AG04450 (cell line): Measurements from ENCODE around the gene ATG7. TPM values are rescaled to one million over a fixed set of nuclear protein-coding genes. Genes with fewer than 3 reads are reported as not detected.

Experiments
- CTCF ChIA-PET: fragments of 300-600, 350-600 bp; formaldehyde crosslinking; extraction: SDS; loops from one replicate; lab custom pipeline; 2022; ENCODE audit warnings: antibody characterized with exemption, inconsistent platforms; lab: Charles Lee
- POLR2A ChIA-PET: fragments of 350-600 bp; formaldehyde crosslinking; extraction: SDS; loops from one replicate; lab custom pipeline; 2021; ENCODE audit warnings: antibody characterized with exemption, inconsistent platforms; lab: Yijun Ruan, JAX
- DNase-seq: peaks from one replicate; pipeline ENCODE4 v3.0.0-alpha.2; 2011; ENCODE audit warnings: low read depth, low spot score
- H3K27ac ChIP-seq: one replicate; pipeline ENCODE4 v1.5.1; 2012; ENCODE audit warnings: low read depth, low read length, control low read depth
- H3K27me3 ChIP-seq: one replicate; pipeline ENCODE4 v1.6.0; 2012; ENCODE audit warnings: low read length; ENCODE audit not compliant: control insufficient read depth, insufficient read depth
- H3K4me3 ChIP-seq: 2 replicates; pipeline ENCODE4 v1.5.1; 2011; ENCODE audit warnings: mild to moderate bottlenecking, low read depth, low read length, control low read depth
- H3K9me3 ChIP-seq: 2 replicates; pipeline ENCODE4 v1.5.1; 2012; ENCODE audit warnings: low read length; ENCODE audit not compliant: control insufficient read depth, insufficient read depth
- polyA plus RNA-seq: library from polyadenylated mRNA; depleted of rRNA; stranded (reverse); fragments of >200 nt; gene quantifications from 2 replicates; pipeline ENCODE4 v1.2.3, GENCODE V29; 2011
- TF ChIP-seq, protein P1 (sequence below): IDR thresholded peaks from 2 replicates; pipeline ENCODE4 v1.5.1; 2011; ENCODE audit warnings: low read depth, low read length, control low read depth, inconsistent platforms

ATG7 gene
- polyA plus RNA-seq, 1 experiment: 51.7 TPM

DNA sequence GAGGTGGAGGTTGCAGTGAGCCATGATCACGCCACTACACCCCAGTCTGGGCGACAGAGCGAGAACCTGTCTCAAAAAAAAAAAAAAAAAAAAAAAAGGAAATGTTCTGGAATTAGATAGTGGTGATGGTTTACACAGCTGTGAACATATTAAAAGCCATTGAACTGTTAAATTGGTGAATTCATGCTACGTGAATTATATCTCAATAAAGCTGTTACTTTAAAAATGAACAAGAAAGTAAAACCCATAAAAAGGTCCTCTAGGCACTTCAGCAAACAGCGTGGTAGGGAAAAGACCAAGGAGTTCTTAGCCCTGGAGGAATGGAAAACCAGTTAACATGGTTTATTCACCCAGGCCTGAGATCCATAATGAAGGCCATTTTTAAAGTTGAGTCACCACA lies 180.1 kb downstream of the ATG7 start:
- no peaks in the 10 kb centered on the region for H3K27me3 ChIP-seq
- H3K9me3 ChIP-seq: no peaks in the 10 kb centered on the region
- ChIA-PET POLR2A (no interaction called here), CTCF (no interaction called here)
- no peak overlapping the region for H3K27ac ChIP-seq
- H3K4me3 ChIP-seq: no peak overlapping the region
- DNase-seq: no peak
- TF ChIP-seq, protein P1, sequence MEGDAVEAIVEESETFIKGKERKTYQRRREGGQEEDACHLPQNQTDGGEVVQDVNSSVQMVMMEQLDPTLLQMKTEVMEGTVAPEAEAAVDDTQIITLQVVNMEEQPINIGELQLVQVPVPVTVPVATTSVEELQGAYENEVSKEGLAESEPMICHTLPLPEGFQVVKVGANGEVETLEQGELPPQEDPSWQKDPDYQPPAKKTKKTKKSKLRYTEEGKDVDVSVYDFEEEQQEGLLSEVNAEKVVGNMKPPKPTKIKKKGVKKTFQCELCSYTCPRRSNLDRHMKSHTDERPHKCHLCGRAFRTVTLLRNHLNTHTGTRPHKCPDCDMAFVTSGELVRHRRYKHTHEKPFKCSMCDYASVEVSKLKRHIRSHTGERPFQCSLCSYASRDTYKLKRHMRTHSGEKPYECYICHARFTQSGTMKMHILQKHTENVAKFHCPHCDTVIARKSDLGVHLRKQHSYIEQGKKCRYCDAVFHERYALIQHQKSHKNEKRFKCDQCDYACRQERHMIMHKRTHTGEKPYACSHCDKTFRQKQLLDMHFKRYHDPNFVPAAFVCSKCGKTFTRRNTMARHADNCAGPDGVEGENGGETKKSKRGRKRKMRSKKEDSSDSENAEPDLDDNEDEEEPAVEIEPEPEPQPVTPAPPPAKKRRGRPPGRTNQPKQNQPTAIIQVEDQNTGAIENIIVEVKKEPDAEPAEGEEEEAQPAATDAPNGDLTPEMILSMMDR: no peak

DNA sequence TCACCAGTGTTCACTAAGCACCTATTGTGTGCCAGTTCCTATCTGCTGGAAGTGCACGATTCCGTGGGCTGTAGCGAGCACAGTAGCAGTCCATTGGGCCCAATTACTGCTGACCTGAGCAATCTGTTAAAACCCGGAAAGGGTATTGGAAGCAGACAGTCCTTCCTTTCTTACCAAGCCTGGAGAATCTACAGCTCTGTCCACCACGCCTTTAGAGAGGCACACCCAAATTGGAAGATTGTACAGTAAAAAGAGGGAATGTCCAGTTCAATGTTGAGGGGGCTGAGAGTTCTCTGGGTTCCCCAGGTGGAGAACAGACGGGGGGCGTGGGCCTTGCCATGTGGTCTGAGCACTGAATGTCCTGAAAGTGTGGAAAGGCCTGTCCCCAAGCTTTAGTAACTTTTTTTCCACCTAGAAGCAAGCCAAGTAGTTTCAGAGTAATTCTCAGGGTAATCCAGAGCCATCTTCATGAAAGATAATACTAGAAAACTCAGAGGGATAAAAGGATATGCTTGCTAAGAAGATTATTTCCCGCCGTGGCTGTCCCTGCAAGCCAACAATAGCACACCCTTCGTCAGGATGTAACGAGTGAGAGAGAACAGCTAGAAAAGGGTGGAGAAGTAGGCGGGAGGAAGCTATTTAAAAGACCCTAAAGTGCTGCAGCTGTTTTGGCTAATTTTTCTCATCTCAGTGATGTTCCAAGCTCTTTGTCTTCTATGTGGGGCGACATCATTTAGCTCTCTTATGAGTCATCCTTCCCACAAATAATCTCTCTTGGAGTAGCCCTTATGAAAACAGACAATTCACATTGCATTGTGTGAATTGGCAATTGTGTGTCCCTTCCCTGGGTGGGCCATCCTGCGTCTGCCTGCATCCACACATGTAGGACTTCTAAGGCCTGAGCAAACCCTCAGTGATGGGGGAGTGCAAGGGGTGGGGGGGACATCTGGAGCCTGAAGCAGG lies 181.0 kb downstream of the ATG7 start:
- no peaks in the 10 kb centered on the region for H3K9me3 ChIP-seq
- H3K4me3 ChIP-seq: no peak overlapping the region
- TF ChIP-seq, protein P1: no peak
- peak overlapping the region; percentile 54 for H3K27ac ChIP-seq
- no peaks in the 10 kb centered on the region for H3K27me3 ChIP-seq
- CTCF ChIA-PET: interaction anchor here (0.6 to 0.7 kb wide), 2 partner anchors 351 to 1384 kb away, joined by 3 read pairs; no protein-coding TSS in a partner anchor
- no peak for DNase-seq
- POLR2A ChIA-PET: no interaction called here

DNA sequence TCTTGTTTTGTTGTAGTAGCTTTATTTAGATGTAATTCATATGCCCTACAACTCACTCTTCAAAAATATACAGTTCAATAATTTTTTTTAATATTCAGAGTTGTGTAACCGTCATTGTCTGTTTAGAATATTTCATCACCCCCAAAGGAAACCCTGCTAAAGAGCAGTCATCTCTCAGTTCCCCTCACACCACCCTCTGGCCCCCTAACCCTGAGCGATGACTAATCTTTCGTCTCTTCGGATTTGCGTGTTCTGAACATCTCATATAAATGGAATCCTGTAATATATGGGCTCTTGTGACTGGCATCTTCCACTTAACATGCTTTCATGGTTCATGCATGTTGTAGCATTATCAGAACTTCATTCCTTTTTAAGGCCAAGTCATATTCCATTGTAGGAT lies 183.8 kb downstream of the ATG7 start:
- H3K4me3 ChIP-seq: no peak overlapping the region
- no peak overlapping the region for H3K27ac ChIP-seq
- TF ChIP-seq, protein P1: no peak
- CTCF ChIA-PET: interaction anchor here (0.6 kb wide), 1 partner anchor 14 kb away, joined by 3 read pairs; no protein-coding TSS in a partner anchor
- no peak for DNase-seq
- no peaks in the 10 kb centered on the region for H3K27me3 ChIP-seq
- POLR2A ChIA-PET: interaction anchor here (0.7 to 0.8 kb wide), 2 partner anchors 43 to 64 kb away, joined by 3 to 4 read pairs; no protein-coding TSS in a partner anchor
- no peaks in the 10 kb centered on the region for H3K9me3 ChIP-seq

DNA sequence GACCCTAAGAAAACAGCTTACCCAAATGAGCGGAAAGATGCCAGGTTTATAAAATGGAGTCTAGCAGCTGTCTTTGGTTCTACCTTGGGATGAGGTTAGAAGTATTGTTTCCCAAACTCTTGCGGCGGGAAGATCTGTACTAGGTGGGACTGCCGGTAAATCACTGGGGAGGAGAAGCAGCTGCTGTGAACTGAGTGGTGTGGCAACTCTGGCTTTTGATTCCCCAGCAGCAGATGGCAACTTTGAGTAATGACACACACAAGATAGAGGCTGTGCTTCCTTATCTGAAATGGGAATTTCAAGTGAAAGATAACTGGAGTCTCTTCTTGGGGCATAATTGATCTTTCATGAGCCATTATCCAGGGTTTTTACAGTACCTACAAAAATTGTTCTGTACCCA lies 184.9 kb downstream of the ATG7 start:
- Histone ChIP-seq H3K27me3 (no peaks in the 10 kb centered on the region), H3K4me3 (no peak overlapping the region), H3K9me3 (no peaks in the 10 kb centered on the region), H3K27ac (no peak overlapping the region)
- no peak for DNase-seq
- TF ChIP-seq, protein P1: no peak
- POLR2A ChIA-PET: interaction anchor here (0.7 kb wide), 1 partner anchor 52 kb away, joined by 8 read pairs; no protein-coding TSS in a partner anchor
- CTCF ChIA-PET: no interaction called here
